HG03175 (cell line): Measurements from ENCODE around the gene PRRG2.
"Not testable (repeated sequence)": the region's sequence is repeated elsewhere in the genome, so short reads cannot be mapped to it uniquely, and the experiment has no call there.

Source experiments
- ATAC-seq: cut with Tn5 transposase; IDR thresholded peaks from one replicate; pipeline ENCODE4 v1.9.1; 2021; ENCODE audit warnings: mild to moderate bottlenecking, moderate library complexity; ENCODE audit not compliant: unreplicated experiment

Gene PRRG2

GRCh38 chr19:49599378-49600295 is 18.5 kb downstream of the PRRG2 start:
- ATAC-seq, result no peak

- ATAC-seq, result no peak
Observed at GRCh38 chr19:49601482-49602038, 20.4 kb downstream of the PRRG2 start.

GRCh38 chr19:49602806-49603205 is 21.7 kb downstream of the PRRG2 start:
- ATAC-seq, result no peak

GRCh38 chr19:49605605-49606004 is 24.5 kb downstream of the PRRG2 start:
- no peak for ATAC-seq

GRCh38 chr19:49609499-49610092 is 28.5 kb downstream of the PRRG2 start:
- ATAC-seq, result no peak

GRCh38 chr19:49613374-49613773 is 32.3 kb downstream of the PRRG2 start:
- no peak for ATAC-seq

- no peak for ATAC-seq
Observed at GRCh38 chr19:49614096-49614833, 33.1 kb downstream of the PRRG2 start.

- ATAC-seq, result no peak
Observed at GRCh38 chr19:49615861-49616260, 34.7 kb downstream of the PRRG2 start.

GRCh38 chr19:49616532-49616931 is 35.4 kb downstream of the PRRG2 start:
- no peak for ATAC-seq

- ATAC-seq, result no peak
Observed at GRCh38 chr19:49616945-49617344, 35.8 kb downstream of the PRRG2 start.

- not testable (repeated sequence) for ATAC-seq
Observed at GRCh38 chr19:49617860-49618259, 36.7 kb downstream of the PRRG2 start.

- ATAC-seq, result no peak
Observed at GRCh38 chr19:49624967-49625910, 44.1 kb downstream of the PRRG2 start.

GRCh38 chr19:49626226-49626625 is 45.1 kb downstream of the PRRG2 start:
- no peak for ATAC-seq

- ATAC-seq, result no peak
Observed at GRCh38 chr19:49629659-49630058, 48.5 kb downstream of the PRRG2 start.

- no peak for ATAC-seq
Observed at GRCh38 chr19:49631014-49631588, 50.0 kb downstream of the PRRG2 start.

- ATAC-seq, result no peak
Observed at GRCh38 chr19:49631610-49632192, 50.6 kb downstream of the PRRG2 start.

GRCh38 chr19:49632576-49632975 is 51.5 kb downstream of the PRRG2 start:
- no peak for ATAC-seq

GRCh38 chr19:49633273-49633672 is 52.2 kb downstream of the PRRG2 start:
- ATAC-seq, result not testable (repeated sequence)

- ATAC-seq, result no peak
Observed at GRCh38 chr19:49635530-49636232, 54.6 kb downstream of the PRRG2 start.
